Fibroblast of the aortic adventitia (primary cell): ENCODE data around the gene IL16. TPM values are rescaled to one million over a fixed set of nuclear protein-coding genes. Genes with fewer than 3 reads are reported as not detected.
A peak's percentile ranks its signal among the peaks of the same experiment; 100 is the strongest.

ENCODE experiments used
- DNase-seq: peaks from one replicate; pipeline ENCODE4 v3.0.0-alpha.2; 2010; ENCODE audit warnings: low read depth
- H3K4me3 ChIP-seq: 2 replicates; pipeline ENCODE4 v1.5.1; 2011; ENCODE audit warnings: low read depth, mild to moderate bottlenecking, control low read depth, low read length, moderate library complexity
- total RNA-seq: library from RNA; depleted of rRNA; stranded (reverse); fragments of >200 nt; gene quantifications from 2 replicates; pipeline ENCODE4 v1.2.3, GENCODE V29; 2012; ENCODE audit warnings: low replicate concordance
- TF ChIP-seq, protein P1 (sequence below): IDR thresholded peaks from 2 replicates; pipeline ENCODE4 v1.5.1; 2011; ENCODE audit warnings: mild to moderate bottlenecking, low read length, control low read depth, inconsistent platforms; ENCODE audit not compliant: insufficient read depth

IL16 gene
- total RNA-seq, 1 donor: 1.4 TPM

DNA sequence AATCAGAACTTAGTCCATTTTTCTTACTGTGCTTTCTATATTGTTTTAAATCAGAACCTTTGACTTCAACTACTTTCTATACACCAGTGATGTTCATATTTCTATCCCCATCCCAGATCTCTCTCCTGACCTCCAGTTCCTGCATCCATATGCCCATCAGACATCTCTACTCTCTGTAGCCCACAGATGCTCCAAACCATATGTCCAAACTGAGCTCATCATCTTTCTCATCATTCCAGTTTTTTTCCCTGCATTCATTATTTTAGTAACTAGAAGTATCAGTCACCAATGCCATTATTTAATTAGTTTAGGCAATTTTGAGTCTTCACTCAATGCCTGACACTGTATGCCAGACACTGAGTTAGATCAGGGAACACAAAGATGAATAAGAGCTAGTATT lies 25.4 kb upstream of the IL16 start:
- no peak for DNase-seq
- H3K4me3 ChIP-seq: no peak overlapping the region
- TF ChIP-seq, protein P1, sequence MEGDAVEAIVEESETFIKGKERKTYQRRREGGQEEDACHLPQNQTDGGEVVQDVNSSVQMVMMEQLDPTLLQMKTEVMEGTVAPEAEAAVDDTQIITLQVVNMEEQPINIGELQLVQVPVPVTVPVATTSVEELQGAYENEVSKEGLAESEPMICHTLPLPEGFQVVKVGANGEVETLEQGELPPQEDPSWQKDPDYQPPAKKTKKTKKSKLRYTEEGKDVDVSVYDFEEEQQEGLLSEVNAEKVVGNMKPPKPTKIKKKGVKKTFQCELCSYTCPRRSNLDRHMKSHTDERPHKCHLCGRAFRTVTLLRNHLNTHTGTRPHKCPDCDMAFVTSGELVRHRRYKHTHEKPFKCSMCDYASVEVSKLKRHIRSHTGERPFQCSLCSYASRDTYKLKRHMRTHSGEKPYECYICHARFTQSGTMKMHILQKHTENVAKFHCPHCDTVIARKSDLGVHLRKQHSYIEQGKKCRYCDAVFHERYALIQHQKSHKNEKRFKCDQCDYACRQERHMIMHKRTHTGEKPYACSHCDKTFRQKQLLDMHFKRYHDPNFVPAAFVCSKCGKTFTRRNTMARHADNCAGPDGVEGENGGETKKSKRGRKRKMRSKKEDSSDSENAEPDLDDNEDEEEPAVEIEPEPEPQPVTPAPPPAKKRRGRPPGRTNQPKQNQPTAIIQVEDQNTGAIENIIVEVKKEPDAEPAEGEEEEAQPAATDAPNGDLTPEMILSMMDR: no peak

DNA sequence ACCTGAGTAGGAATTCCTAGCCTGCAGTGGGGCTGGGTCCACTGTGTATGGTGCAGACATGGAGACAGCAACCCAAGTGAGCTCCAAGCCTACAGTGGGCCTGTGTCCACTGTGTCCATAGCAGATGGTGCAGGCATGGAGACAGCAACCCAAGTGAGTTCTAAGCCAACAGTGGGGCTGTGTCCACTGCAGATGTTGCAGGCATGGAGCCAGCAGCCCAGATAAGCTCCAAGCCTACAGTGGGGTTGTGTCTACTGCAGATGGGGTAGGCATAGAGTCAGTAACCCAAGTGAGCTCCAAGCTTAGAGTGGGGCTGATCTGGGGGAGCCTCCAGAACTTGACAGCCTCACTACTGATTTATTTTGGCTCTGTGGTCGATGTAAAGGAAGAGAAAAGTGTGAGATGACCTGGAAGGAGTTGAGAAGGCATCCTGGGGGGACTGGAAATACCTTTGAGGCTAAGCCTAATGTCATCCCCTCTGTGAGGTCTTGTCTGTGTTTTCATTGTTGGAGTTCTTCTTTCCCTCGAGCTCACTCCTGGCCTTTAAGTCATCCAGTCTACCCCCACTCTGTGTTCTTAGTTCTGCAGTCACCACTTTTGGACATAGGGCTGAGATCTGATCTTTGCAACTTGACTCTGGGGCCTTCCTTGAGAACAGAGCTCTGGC lies 22.4 kb upstream of the IL16 start:
- TF ChIP-seq, protein P1: no peak
- H3K4me3 ChIP-seq: no peak overlapping the region
- DNase-seq: no peak

DNA sequence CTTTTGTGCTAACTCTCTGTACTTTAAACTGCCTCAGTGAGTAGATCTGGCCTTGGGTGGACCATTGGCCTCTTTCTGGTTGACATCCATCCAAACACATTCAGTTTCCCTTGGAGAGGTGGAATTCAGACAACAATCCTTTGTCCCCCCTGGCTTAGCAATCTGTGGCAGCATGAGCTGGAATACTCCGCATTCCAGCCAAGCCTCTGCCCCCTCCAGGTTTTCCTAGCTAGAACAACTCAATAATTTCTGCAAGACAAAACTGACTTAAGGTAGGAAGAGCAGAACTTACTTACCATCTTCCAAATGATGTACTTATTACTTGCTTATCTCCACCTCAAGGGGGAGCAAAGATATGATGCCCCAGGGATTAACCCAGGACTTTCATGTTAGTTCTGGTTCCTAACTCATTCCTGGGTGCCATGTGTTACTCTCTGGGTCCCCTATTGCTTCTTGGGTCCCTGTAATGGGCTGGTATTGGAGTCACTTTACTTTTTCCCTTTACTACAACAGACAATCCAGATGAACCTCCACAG lies 21.8 kb upstream of the IL16 start:
- TF ChIP-seq, protein P1: no peak
- DNase-seq: no peak

DNA sequence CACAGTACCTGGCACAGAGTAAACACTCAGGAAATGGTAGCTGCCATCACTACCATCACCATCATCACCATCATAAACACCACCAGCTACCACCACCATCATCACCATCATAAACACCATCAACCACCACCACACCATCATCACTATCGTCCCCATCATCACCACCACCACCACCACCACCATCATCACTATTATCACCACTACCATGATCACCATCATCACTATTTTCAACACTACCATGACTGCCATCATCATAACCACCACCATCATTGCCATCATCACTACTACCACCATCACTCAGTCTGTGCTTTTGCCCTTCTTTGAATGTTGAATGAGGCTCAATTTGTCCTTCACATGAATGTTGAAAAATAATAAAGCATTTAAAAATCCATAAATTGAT lies 21.2 kb upstream of the IL16 start:
- TF ChIP-seq, protein P1: no peak
- no peak for DNase-seq
- H3K4me3 ChIP-seq: no peak overlapping the region

More for the DNA sequence above, 21.8 kb upstream of the IL16 start:
- H3K4me3 ChIP-seq: no peak overlapping the region

DNA sequence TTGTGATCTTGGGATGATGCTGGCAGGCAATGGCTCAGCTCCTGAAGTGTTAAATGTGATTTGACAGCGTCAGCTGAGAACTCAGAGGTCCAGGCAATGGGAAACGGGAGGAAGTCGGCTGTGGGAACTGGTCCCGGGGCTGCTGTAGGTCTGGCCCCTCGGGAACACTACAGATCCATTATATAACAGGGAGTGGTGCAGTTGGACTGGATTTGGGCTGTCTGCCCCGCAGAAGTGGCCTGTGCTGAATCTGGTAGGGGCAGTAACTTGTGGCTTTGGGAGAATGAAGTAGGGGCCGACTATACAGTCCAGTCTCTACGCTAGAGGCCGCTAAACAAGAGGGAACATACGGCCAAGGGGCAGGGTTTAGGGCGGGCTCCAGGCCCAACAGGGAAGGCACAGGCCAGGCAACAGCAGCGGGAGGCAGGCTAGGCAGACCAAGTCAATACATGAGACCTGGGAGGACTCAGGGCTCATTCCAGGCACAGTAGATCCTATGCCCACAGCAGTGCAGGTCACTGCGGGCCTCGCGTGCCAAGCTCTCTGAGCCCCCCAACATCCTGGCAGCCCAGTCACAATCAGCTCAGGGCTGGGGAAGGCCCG lies 20.3 kb upstream of the IL16 start:
- TF ChIP-seq, protein P1: peak; percentile 30
- H3K4me3 ChIP-seq: no peak overlapping the region
- peak; percentile 68 for DNase-seq

DNA sequence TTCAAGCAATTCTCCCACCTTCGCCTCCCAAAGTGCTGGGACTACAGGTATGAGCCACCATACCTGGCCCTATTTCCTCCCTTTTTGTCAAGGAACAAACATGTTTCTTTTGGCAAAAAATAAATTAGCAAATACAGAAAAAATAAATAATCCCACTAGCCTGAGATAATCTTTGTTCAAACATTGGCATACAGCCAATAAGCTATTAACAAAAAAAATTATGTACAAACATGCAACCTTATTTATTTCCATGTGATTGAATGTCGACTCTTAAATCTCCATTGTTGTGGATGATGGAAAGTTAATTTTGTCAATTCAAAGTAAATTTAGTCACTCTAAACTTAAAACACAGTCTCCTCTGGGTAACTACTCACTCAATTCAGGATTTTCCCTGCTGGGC lies 18.3 kb upstream of the IL16 start:
- no peak for DNase-seq
- TF ChIP-seq, protein P1: no peak
- H3K4me3 ChIP-seq: no peak overlapping the region

DNA sequence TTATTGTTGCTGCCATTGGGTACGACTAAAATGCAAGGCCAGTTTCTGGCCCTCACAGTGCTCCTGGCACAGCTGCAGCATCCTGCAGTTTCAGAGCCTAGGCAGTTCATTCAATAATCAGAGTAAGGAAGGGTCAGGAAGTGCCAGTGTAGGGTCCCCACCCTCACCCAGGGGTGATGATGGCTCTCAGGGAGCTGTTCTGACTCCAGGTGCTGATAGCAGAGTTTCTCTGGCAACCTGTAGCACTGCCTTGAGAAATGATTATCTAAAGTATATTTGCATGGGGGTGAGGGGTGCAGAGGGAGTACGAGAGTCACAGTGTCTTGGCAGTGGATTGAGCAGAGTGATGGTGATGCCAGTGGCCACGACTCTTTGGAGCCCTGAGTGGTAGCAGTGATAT lies 15.5 kb upstream of the IL16 start:
- H3K4me3 ChIP-seq: no peak overlapping the region
- TF ChIP-seq, protein P1: no peak
- no peak for DNase-seq
